ENCODE results near the gene NUDT4.
A peak's percentile ranks its signal among the peaks of the same experiment; 100 is the strongest.

Gene NUDT4

DNA sequence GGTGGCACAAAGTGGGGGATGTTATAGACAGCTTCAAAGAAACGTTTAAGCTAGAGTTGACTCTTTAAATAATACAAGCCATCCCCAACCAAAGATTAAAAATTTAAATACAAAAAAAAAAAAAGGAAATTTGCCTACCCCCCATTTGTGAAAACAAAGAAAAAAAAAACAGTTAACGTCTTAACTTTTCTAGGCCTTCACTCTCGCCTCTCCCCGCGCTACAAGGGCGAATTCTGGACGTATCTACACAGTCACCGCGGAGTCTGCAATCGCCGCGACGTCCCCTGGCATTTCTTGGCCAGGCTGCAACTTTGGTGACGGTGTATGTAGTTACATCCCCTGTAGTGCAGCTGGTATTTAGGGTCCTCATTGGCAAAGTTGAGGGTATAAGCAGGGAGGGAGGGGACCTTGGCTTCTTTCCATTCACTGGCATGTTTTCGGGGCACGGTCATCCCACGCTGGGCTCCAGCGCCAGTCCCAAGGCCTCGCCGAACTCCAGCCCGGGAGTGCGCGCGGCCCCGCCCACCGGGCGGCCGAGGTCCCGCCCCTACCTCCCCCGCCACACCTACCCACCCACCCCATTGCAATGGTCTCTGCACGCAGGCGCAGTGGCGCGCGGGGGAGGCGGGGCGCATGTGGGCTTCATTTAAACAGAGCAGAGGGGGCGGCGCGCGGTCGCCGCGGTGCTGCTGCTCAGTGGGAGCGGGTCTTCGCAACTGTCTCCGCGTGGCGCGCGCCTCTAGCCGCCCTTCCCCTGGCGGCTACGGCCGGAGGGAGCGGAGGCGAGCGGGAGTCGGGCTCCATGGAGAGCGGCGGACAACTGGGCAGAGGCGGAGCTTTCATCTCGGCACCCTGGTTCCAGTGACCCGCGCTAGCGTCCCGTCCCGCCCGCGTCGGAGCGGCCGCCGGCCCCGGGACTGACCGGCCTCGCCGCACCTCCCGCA lies at the start of gene NUDT4:
NUDT4 (plus strand) TSS at position 674 of the 944 bp plus-strand sequence. CDS start 398 bp downstream, outside the sequence.
- peak; percentile 92 to 95 (median 93) for DNase-seq (ENCODE audit: low read depth in 2 of 3, low spot score in 1 of 3)

DNA sequence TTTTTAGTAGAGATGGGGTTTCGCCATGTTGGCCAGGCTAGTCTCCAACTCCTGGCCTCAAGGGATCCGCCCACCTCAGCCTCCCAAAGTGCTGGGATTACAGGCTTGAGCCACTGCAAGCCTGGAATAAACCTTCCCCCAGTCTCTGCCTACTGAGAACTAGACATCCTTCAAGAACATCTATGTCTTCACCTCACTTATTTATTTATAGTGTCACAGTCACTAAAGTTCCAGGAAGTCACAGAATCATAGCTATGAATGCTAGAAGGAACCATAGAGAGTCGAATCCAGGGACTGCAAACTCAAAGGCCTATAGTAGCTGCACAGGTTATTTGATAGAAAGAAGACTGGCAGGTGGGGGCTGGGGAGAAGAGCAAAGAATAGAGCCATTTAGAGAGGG lies 44.7 kb upstream of the NUDT4 start:
- no peak for DNase-seq (ENCODE audit: low read depth in 2 of 3, low spot score in 1 of 3)

DNA sequence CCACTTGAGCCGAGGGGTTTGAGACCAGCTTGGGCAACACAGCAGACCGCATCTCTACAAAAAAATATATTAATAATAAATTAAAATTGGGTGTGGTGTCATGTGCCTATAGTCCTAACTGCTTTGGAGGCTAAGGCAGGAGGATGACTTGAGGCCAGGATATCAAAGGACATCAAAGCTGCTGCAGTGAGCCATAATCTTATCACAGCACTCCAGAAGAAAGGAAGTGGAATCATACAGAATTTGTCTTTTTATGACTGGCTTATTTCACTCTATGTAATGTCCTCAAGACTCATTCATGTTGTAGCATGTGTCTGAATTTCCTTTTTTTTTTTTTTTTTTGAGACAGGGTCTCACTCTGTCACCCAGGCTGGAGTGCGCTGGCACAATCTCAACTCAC lies 43.9 kb upstream of the NUDT4 start:
- DNase-seq (ENCODE audit: low read depth in 2 of 3, low spot score in 1 of 3): no peak

DNA sequence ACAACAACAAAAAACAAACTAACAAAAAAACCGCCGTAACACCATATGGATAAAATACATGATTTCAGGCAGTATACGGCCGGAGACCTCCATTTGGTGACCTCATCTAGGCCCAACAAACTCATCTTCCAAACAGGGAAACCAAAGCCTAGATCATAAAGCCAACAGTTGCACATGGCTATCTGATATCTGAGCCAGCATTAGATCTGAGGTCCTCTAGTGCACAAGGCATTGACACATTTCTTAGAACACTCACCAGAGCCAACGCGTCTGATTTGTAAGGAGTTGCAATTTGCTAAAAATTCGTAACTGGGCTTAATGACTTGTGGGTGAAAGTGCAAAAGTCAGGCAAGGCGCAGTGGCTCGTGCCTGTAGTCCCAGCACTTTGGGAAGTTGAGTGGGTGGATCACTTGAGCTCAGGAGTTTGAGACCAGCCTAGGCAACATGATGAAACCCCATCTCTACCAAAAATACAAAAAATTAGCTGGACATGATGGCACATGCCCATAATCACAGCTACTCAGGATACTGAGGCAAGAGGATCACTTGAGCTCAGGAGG lies 42.0 kb upstream of the NUDT4 start:
- no peak for DNase-seq (ENCODE audit: low read depth in 2 of 3, low spot score in 1 of 3)

DNA sequence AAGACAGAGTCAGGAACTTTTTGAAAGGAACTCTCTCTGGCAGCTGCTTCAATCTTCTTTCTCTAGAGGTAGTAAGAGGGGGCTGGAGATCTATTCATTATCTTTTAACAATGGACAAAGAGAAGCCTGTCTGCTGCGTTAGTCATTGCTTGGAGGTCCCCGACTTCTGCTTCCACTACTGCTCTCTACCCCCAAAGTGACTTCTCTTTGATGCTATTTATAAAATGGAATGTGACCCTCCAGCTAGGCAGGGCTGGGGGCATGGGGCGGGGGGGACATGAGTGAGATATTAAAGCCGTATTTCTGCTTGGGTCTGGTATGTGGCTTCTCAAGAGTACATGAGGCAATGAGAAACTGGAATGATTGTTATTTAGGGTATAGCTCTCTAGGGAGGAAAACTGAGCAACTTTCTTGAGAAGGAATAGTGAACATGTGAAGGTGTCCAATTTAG lies 41.4 kb upstream of the NUDT4 start:
- DNase-seq (ENCODE audit: low read depth in 2 of 3, low spot score in 1 of 3): no peak

DNA sequence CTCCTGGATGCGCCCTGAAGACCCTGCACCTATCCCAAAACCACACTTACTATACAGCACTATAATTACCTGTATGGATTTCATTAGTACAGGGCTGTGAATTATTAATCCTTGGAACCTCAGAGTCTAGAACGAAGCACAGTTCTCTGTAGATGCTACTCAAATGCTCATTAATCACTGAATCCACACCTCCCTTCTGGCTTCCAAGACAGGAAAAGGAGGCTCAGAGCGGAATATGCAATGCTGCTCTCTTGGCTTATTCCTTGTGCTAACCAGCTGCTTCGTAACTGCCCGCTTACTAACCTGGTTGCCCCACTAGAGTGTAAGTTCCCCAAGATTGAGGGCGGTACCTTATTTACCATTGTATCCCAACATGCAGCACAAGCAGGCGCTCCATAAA lies 39.1 kb upstream of the NUDT4 start:
- DNase-seq (ENCODE audit: low read depth in 2 of 3, low spot score in 1 of 3): no peak

DNA sequence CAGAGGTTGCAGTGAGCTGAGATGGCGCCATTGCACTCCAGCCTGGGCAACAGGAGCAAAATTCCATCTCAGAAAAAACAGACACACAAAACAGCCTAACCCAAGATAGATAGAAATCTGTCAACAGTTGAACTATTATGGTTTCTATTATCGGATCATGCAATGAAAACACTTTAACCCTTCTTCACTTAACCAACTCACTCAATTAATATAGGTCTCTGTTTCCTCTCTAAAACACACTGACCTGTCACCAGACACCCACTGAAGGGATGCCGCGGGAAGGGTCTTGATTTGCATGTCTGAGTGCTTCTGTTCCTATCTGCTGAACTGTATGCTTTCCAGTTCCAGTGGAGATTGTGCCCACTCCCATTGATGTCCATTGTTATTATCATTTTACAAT lies 38.0 kb upstream of the NUDT4 start:
- no peak for DNase-seq (ENCODE audit: low read depth in 2 of 3, low spot score in 1 of 3)

DNA sequence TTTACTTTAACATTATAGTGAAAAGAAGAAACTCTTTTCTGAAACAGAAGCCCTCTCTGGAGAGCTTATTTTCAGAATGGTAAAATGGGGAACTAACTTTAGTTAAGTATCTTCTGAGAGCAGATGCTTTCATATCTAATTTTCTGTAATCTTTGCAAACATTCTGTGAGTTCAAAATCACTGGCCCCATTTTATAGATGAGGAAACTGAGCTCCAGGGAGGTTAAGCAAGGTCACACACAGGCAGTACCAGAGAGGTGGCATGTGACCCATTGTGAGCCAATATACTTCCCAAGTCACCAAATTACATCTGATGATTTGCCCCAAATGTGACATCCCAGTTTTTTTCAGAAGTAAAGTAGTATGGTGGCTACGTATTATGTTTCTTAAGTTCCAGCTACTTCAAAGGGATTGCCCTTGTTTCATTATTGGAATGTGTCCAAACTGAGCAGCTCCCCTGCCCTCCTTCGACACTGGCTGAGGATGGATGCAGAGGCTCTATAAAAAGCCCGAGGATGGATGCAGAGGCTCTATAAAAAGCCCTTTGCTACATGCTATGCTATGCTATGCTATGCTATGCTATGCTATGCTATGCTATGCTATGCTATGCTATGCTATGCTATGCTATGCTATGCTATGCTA lies 36.2 kb upstream of the NUDT4 start:
- no peak for DNase-seq (ENCODE audit: low read depth in 2 of 3, low spot score in 1 of 3)

DNA sequence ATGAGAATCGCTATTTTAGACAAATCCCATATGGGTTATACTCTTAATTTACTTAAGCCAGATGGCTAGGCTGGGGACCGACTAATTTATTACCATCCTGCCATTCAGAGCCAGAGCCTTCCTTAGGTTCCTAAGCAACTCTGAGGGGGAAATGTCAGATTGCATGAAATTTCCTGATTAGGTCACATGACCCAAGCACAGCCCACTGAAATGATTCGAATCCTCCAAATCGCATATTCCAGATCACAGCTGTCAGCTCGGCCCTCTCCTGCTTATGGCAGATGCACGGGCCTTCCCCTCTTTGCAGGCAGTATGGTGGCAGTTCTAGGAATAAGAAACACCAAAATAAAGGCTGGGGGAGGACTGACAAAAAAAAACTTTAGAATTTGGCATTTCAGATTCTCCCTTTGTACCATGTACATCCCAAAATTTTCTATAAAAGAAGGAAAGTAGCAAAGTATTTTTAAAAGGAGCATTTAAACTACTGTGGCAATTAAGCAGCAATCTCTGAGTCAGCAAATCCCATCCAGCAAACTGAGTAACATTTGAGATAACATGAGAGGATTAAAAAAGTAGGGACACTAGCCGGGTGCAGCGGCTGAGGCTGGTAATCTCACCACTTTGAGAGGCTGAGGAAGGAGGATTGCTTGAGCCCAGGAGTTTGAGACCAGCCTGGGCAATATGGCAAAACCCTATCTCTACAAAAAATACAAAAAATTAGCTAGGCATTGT lies 30.5 kb upstream of the NUDT4 start:
- DNase-seq (ENCODE audit: low read depth in 2 of 3, low spot score in 1 of 3): no peak

DNA sequence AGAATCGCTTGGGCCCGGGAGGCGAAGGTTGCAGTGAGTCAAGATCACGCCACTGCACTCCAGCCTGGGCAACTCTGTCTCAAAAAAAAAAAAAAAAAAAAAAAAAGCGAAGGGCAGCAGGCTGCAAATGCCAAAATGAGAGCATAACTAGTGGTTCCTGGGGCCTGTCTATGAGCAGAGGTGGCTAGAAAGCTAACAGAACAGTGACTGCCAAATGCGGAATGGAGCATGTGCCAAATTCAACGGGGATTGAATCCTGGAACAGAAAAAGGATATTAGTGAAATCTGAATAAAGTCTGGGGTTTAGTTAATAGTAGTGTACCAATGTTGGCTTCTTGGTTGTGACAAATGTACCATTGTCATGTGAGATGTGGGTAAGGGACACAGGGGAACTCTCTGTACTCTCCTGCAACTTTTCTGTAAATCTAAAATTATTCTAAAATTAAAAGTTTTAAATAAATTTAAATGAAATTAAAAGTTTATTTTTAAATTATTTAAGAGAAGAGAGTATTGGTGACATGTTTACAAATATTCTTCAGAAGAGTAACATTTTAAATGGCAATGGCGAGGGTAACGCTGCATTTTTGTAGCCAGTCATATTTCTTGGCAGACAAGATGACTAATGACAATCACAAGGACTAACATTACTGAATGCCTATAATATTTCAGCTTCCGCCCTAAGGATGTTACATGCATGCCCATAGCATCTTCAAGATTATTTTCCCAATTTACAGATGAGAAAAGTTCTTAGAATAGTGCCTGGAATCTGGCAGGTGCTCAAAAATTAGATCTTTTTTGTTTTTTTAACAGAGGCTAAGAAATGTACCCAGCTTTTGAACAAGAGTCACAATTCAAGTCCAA lies 28.9 kb upstream of the NUDT4 start:
- DNase-seq (ENCODE audit: low read depth in 2 of 3, low spot score in 1 of 3): no peak

DNA sequence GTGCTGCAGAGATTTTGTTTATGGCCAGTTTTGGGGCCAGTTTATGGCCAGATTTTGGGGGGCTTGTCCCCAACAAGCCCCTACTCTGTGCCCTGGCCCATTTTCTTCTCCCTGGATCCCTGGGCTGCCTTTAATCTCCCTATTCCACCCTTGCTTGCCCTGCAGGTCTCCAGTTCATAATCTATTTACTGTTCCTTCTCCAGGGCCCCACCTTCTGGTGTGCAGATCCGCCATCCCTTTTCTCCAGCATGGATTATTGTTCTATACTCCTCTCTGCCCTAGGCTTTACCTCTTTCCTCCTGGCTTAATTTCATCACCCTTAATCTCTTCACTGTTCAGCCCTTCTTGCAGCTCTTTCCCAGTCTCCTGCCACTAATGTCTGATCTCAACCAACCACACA lies 26.0 kb upstream of the NUDT4 start:
- no peak for DNase-seq (ENCODE audit: low read depth in 2 of 3, low spot score in 1 of 3)

DNA sequence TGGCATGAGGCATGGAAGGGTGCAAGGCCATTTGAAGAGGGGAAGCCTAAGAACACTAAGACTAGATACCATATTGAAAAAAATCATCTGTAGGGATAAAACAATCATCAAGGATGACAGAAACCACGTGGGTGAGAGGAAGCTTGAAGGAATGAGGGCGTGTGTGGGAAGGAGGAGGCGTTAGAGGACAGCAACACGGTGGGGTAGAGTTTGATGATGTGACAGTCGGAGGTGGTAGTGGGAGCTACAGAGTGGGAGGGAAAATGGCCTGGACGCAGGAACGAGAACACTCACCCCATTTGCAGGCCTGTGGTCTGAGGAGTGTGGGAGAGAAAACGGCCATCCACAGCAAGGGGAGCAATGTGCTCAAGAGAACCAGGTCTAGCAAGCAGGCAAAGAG lies 25.4 kb upstream of the NUDT4 start:
- DNase-seq (ENCODE audit: low read depth in 2 of 3, low spot score in 1 of 3): no peak

DNA sequence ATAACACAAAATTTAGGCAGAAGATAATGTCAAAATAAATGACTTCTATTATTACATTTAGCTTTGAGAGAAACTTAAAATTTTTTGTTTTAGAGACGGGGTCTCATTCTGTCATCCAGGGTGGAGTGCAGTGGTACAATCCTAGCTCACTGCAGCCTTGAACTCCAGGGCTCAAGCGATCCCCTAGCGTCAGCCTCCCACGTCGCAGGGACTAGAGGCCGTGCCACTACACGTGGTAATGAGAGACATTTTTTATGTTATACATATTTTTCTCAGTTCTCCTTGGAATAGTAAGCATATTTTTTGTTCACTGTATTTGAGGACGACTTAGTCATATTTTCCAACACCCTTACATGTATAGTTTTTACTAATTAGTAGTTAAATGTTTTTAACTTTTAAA lies 21.5 kb upstream of the NUDT4 start:
- no peak for DNase-seq (ENCODE audit: low read depth in 2 of 3, low spot score in 1 of 3)

DNA sequence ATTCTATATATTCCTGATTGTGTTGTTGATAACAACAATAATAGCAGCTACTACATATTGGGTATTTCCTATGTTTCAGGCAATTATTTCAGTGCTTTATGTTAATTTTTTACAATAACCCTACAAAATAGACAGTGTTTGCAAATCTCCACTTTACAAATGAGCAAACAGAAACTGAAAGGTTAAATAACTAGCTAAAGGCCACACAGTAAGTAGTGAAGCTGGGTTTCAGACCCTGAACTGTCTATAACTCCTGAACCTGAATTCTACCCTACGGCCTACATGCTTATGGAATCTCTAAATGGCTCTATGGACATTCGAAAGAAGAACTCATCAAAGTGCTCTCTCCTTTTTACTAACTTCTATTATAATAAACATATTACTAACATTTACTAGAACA lies 19.7 kb upstream of the NUDT4 start:
- no peak for DNase-seq (ENCODE audit: low read depth in 2 of 3, low spot score in 1 of 3)

DNA sequence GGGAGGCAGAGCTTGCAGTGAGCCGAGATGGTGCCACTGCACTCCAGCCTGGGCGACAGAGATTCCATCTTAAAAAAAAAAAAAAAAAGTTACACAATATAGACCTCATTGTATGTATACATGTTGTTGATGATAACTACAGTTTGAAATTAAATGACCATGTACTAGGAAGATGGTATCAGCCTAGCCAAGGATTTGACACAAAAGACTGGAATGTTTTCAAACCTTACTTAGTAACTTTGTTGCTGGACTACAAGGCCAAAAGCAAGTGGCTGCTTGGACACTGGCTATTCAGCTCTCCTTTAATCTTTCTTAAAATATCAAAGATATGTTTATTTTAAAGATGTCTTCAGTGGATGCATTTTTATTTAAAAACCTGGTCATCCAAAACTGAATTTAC lies 18.9 kb upstream of the NUDT4 start:
- no peak for DNase-seq (ENCODE audit: low read depth in 2 of 3, low spot score in 1 of 3)

DNA sequence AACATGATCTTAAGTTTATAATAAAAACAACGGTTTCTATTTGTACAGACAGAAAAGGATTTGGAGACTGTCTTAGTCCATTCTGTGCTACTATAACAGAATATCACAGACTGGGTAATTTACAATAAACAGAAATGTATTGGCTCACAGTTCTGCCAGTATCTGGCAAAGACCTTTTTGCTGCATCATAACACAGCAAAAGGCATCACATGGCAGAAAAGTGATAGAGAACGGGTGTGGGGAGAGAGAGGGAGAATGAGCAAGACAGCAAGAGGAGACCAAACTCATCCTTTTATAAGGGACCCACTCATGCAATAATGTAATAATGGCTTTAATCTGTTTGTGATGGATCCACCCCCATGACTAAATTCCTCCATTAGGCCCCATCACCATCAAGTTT lies 17.0 kb upstream of the NUDT4 start:
- DNase-seq (ENCODE audit: low read depth in 2 of 3, low spot score in 1 of 3): no peak

DNA sequence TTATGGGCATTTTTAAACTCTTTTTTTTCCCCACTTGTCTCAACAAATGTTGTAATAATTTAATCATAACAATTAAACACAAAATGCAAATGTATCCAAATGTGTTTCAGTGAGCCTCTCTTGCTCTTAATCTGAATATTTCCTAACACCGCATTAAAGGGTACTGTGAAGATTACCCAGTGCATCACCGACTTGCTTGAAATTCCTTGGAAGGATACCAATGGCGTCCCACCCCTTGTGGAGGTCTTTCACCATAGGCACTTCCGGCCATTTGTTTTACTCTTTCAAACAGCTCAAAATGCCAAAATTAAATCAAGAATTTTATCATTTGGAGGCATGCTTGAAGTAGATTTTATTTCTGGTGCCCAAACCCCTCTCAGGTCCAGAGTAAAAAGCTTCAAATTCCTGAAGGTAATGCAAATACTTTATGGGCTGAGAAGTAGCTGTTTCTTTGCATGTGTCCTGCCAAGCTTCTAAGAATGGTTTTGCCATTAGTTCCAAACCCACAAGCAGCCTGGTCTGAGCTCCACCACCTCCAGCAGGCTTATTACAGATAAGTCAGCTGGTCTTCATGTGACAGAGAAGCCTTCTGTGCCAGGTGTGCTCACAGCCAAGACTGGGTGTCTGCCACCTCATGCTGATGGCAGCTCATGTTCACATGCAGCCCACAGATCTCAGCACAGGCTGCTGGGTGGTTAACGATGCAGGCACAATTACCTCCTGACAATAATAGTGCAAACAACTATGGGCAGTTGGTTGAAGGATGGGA lies 16.4 kb upstream of the NUDT4 start:
- no peak for DNase-seq (ENCODE audit: low read depth in 2 of 3, low spot score in 1 of 3)

DNA sequence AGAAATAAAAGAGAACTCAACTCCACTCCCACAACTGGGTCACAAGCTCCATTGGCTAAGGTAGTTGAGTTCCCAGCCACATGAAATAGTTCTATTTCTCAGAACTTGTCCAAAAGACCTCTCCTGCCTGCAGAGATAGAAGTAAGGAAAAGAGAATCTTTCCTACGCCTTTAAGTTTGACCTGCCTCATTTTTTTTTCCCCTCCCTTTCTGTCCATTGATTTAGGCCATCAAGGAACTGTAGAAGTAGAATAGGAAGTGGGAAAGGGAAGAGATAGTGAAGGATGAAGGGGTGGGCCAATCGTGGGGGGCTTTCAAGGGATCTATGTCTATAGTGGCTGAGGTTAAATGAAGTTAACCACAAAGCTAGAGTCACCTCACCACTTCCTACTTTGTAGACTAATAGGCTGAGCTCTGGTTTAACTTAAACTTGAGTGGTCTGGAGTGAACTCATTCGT lies 13.9 kb upstream of the NUDT4 start:
- DNase-seq (ENCODE audit: low read depth in 2 of 3, low spot score in 1 of 3): no peak

DNA sequence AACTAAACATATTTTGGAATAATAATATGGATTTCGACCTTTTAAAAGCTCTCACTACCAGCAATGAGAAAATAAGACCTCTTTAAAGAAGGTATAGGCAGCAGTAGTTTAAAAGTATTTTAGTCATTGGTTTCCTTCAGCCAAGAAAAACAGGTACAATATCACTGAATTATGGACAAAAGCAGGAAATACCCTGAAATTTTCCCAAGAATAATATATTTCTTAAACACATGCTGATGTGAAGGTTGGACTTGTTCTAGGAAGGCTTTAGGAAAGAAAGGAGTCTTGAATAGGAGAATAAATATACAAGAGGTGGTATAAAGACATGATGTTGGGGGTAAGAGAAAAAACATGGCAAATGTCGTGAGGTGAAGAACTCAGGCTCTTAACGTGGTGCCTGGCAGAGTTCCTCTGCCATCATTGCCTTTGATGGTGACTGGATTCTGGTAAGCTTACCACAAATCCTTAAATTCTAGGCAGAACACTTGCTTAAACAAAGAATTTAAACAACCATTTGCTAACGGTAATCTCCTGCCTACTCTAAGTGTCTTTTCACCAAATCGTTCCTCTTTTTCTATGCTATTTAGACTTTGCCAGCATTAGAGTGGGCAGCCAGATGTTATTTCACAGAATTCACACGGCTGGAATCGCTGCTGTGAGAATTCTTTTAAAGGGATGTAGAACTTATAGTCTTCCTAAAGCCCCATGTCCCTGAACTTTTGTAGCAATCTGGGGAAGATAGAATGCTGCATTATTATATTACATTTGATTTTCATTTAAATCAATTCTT lies 11.9 kb upstream of the NUDT4 start:
- no peak for DNase-seq (ENCODE audit: low read depth in 2 of 3, low spot score in 1 of 3)
